WTC11 (cell line): ENCODE results near the gene STX8. TPM values are rescaled to one million over a fixed set of nuclear protein-coding genes. Genes with fewer than 3 reads are reported as not detected.
A peak's percentile ranks its signal among the peaks of the same experiment; 100 is the strongest.
"Not testable (repeated sequence)": the region's sequence is repeated elsewhere in the genome, so short reads cannot be mapped to it uniquely, and the experiment has no call there.

ENCODE experiments used
- ATAC-seq: fragments of 200-7000 bp; cut with Tn5 transposase; 2 replicates; pipeline ENCODE4 v1.10.0; 2021; ENCODE audit warnings: mild to moderate bottlenecking, moderate library complexity
- CTCF ChIA-PET: fragments of 300-600 bp; sonication (Branson Sonifier 250); formaldehyde crosslinking; loops from one replicate; lab custom pipeline; 2021; ENCODE audit warnings: antibody characterized with exemption; lab: Charles Lee
- POLR2A ChIA-PET: fragments of 350-600 bp; sonication (Branson Sonifier 250); formaldehyde crosslinking; loops from one replicate; lab custom pipeline; 2021; ENCODE audit warnings: antibody characterized with exemption; lab: Charles Lee
- DNase-seq: peaks from one replicate; pipeline ENCODE4 v3.0.0; 2021; ENCODE audit warnings: low spot score
- H3K27ac Mint-ChIP-seq: 2 replicates; pipeline ENCODE4 v1.8.0; 2021; ENCODE audit warnings: mixed read lengths
- H3K27me3 Mint-ChIP-seq: 2 replicates; pipeline ENCODE4 v1.8.0; 2021; ENCODE audit warnings: low read depth, mild to moderate bottlenecking, moderate library complexity, mixed read lengths
- H3K36me3 Mint-ChIP-seq: 2 replicates; pipeline ENCODE4 v1.8.0; 2021; ENCODE audit warnings: mixed read lengths
- H3K4me1 Mint-ChIP-seq: 2 replicates; pipeline ENCODE4 v1.8.0; 2022; ENCODE audit warnings: mixed read lengths
- H3K4me3 Mint-ChIP-seq: 2 replicates; pipeline ENCODE4 v1.8.0; 2021; ENCODE audit warnings: mild to moderate bottlenecking, moderate library complexity, mixed read lengths
- H3K9me3 Mint-ChIP-seq: 2 replicates; pipeline ENCODE4 v1.8.0; 2021; ENCODE audit warnings: mixed read lengths
- ATF2 ChIP-seq: sonication (generic); formaldehyde crosslinking; IDR thresholded peaks from 2 replicates; pipeline ENCODE4 v1.8.1; 2022; ENCODE audit warnings: low read depth, missing genetic modification reagents, borderline replicate concordance
- ATF6 ChIP-seq: sonication (generic); formaldehyde crosslinking; IDR thresholded peaks from 2 replicates; pipeline ENCODE4 v1.8.1; 2023; ENCODE audit warnings: mild to moderate bottlenecking, missing genetic modification reagents
- CBFB ChIP-seq: sonication (generic); formaldehyde crosslinking; IDR thresholded peaks from 2 replicates; pipeline ENCODE4 v1.8.1; 2022; ENCODE audit warnings: mild to moderate bottlenecking, low read depth, missing genetic modification reagents
- ELF4 ChIP-seq: sonication (generic); formaldehyde crosslinking; IDR thresholded peaks from 2 replicates; pipeline ENCODE4 v1.8.1; 2022; ENCODE audit warnings: low read depth, mild to moderate bottlenecking, moderate library complexity, missing genetic modification reagents
- ESRRA ChIP-seq: sonication (generic); formaldehyde crosslinking; IDR thresholded peaks from 2 replicates; pipeline ENCODE4 v1.8.1; 2022; ENCODE audit warnings: mild to moderate bottlenecking, missing genetic modification reagents, borderline replicate concordance
- RORB ChIP-seq: fragments of 250-450 bp; sonication (Bioruptor Pico); IDR thresholded peaks from 2 replicates; pipeline ENCODE4 v1.9.0; 2021; ENCODE audit warnings: mild to moderate bottlenecking
- SOX15 ChIP-seq: fragments of 250-450 bp; sonication (Bioruptor Pico); IDR thresholded peaks from 2 replicates; pipeline ENCODE4 v1.9.0; 2021; ENCODE audit warnings: mild to moderate bottlenecking
- SP1 ChIP-seq: sonication (generic); formaldehyde crosslinking; conservative IDR thresholded peaks from 2 replicates; pipeline ENCODE4 v1.8.1; 2022; ENCODE audit warnings: missing genetic modification reagents
- ZBTB21 ChIP-seq: sonication (generic); formaldehyde crosslinking; IDR thresholded peaks from 2 replicates; pipeline ENCODE4 v1.8.1; 2023; ENCODE audit warnings: mild to moderate bottlenecking, missing genetic modification reagents, borderline replicate concordance
- ZMAT4 ChIP-seq: fragments of 250-450 bp; sonication (Bioruptor Pico); IDR thresholded peaks from 2 replicates; pipeline ENCODE4 v1.9.0; 2021; ENCODE audit warnings: mild to moderate bottlenecking
- ZNF138 ChIP-seq: sonication (generic); formaldehyde crosslinking; conservative IDR thresholded peaks from 2 replicates; pipeline ENCODE4 v1.8.1; 2022; ENCODE audit warnings: mild to moderate bottlenecking, moderate library complexity, missing genetic modification reagents
- ZNF317 ChIP-seq: sonication (generic); formaldehyde crosslinking; IDR thresholded peaks from 2 replicates; pipeline ENCODE4 v1.8.1; 2023; ENCODE audit warnings: low read depth, mild to moderate bottlenecking, moderate library complexity, missing genetic modification reagents, borderline replicate concordance
- ZNF512 ChIP-seq: sonication (generic); formaldehyde crosslinking; IDR thresholded peaks from 2 replicates; pipeline ENCODE4 v1.8.1; 2022; ENCODE audit warnings: missing genetic modification reagents, borderline replicate concordance
- ZNF532 ChIP-seq: fragments of 250-450 bp; sonication (Bioruptor Pico); IDR thresholded peaks from 2 replicates; pipeline ENCODE4 v1.9.0; 2021; ENCODE audit warnings: mild to moderate bottlenecking, borderline replicate concordance
- ZSCAN18 ChIP-seq: fragments of 250-450 bp; sonication (Bioruptor Pico); IDR thresholded peaks from 2 replicates; pipeline ENCODE4 v2.1.2; 2022; ENCODE audit warnings: mild to moderate bottlenecking, moderate library complexity
- total RNA-seq: library from RNA; stranded (reverse); gene quantifications from 3 replicates; pipeline ENCODE4 v1.2.3, GENCODE V29; 2021

The STX8 gene
- total RNA-seq, 1 experiment from 2014 or later, result 39.9 TPM

GRCh38 chr17:9259419-9259818 lies 316.2 kb downstream of the STX8 start (continued):
- no peak for TF ChIP-seq ZNF532 (CRISPR knock-in tag)
- TF ChIP-seq, all 79 proteins: peak for 0

GRCh38 chr17:9258115-9259015 lies 317.3 kb downstream of the STX8 start:
- Mint-ChIP-seq H3K4me1 (peaks cover 38% of the 10 kb centered on the region), H3K27me3 (no peaks in the 10 kb centered on the region), H3K27ac (peak overlapping the region; percentile 9; the same call in 1 of the 2 replicates), H3K36me3 (no peaks in the 10 kb centered on the region), H3K9me3 (no peaks in the 10 kb centered on the region), H3K4me3 (no peak overlapping the region)
- ChIA-PET CTCF (interaction anchor here (0.8 to 1.0 kb wide), 2 partner anchors 34 to 96 kb away, joined by 3 read pairs; no protein-coding TSS in a partner anchor), POLR2A (no interaction called here)
- no peak for TF ChIP-seq ZMAT4 (CRISPR knock-in tag)
- no peak for TF ChIP-seq CBFB (CRISPR knock-in tag)
- no peak for TF ChIP-seq ZBTB21
- no peak for TF ChIP-seq ZNF317 (CRISPR knock-in tag)
- no peak for TF ChIP-seq ZSCAN18
- TF ChIP-seq ELF4 (CRISPR knock-in tag), result no peak
- TF ChIP-seq RORB, result no peak
- TF ChIP-seq ATF6 (CRISPR knock-in tag), result no peak
- no peak for TF ChIP-seq SP1 (CRISPR knock-in tag)
- TF ChIP-seq ZNF138 (CRISPR knock-in tag), result no peak
- TF ChIP-seq ZNF512 (CRISPR knock-in tag), result no peak
- no peak for TF ChIP-seq SOX15 (CRISPR knock-in tag)
- TF ChIP-seq ATF2 (CRISPR knock-in tag), result no peak
- TF ChIP-seq ESRRA, result no peak
- ATAC-seq (peak; percentile 59), DNase-seq (no peak)

- H3K27me3 Mint-ChIP-seq, H3K4me3 Mint-ChIP-seq, ATAC-seq, H3K9me3 Mint-ChIP-seq, H3K36me3 Mint-ChIP-seq, H3K27ac Mint-ChIP-seq, POLR2A ChIA-PET, DNase-seq: not testable (repeated sequence)
- CTCF ChIA-PET, result interaction anchor here (0.8 to 1.6 kb wide), 3 partner anchors 31 to 259 kb away, joined by 3 read pairs; no protein-coding TSS in a partner anchor
- peaks cover 38% of the 10 kb centered on the region for H3K4me1 Mint-ChIP-seq
Measured at GRCh38 chr17:9257630-9257965, 318.0 kb downstream of the STX8 start.
